Metanephros (tissue), 2 donors: ENCODE data around the gene PXDC1. TPM values are rescaled to one million over a fixed set of nuclear protein-coding genes. Genes with fewer than 3 reads are reported as not detected.

Experiments
- small RNA-seq: library from RNA; depleted of rRNA; stranded (forward); fragments of <200 nt; gene quantifications from one replicate; pipeline ENCODE3, GENCODE V24; 2014; ENCODE audit warnings: low replicate concordance
- total RNA-seq: library from RNA; depleted of rRNA; stranded (reverse); fragments of >200 nt; gene quantifications from one replicate; pipeline ENCODE4 v1.2.3, GENCODE V29; 2014

Gene PXDC1, protein sequence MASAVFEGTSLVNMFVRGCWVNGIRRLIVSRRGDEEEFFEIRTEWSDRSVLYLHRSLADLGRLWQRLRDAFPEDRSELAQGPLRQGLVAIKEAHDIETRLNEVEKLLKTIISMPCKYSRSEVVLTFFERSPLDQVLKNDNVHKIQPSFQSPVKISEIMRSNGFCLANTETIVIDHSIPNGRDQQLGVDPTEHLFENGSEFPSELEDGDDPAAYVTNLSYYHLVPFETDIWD
- total RNA-seq, result 22.7 TPM

DNA sequence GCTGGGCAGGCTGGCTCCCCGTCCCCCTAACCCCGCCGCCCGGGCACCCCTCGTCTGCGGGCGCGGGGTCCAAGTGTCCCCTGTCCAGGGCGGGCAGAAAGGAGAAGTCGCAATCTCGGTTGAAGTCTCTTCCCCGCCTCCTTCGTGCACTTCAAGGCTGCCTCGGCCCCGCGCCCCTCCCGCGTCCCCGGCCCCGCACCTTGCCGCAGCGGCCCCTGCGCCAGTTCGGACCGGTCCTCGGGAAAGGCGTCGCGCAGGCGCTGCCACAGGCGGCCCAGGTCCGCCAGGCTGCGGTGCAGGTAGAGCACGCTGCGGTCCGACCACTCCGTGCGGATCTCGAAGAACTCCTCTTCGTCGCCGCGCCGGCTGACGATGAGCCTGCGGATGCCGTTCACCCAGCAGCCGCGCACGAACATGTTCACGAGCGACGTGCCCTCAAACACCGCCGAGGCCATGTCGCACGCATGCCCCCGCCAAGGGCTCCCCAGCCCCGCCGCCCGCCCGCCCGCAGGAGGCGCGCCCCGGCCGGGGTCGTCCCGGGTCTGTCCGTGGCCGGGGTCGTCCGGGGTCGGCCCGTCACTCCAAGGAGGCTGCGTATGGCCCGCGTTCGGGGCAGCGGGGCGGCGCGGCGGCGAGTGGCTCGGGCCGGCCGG lies at the start of gene PXDC1:
Gene PXDC1 (minus strand): TSS at position 637 of the 653 bp plus-strand sequence. CDS start 182 bp downstream, at position 455.

Small RNA genes within 50 kb of the gene (small RNA-seq; reads per million reads assigned to genes)
- not detected for gene AL033523.1

Other genes with a start within 250 kb of the PXDC1 start
- gene FAM50B, start 97.7 kb upstream of the PXDC1 start, total RNA-seq, result 12.7 TPM